ENCODE results near the gene FOXK2.
A peak's percentile ranks its signal among the peaks of the same experiment; 100 is the strongest.

The FOXK2 gene

GRCh38 chr17:82518826-82519810, at the start of gene FOXK2:
Gene FOXK2, plus strand, starts transcription at chr17:82519732. Its CDS starts 157 bp downstream, at chr17:82519889.
- DNase-seq = peak; percentile 94

GRCh38 chr17:82470065-82470464, 49.5 kb upstream of the FOXK2 start:
- DNase-seq = no peak

- DNase-seq = no peak
Observed at GRCh38 chr17:82474223-82475010, 45.1 kb upstream of the FOXK2 start.

GRCh38 chr17:82475458-82475857, 44.1 kb upstream of the FOXK2 start:
- peak; percentile 40 to 44 for DNase-seq

GRCh38 chr17:82477934-82478333, 41.6 kb upstream of the FOXK2 start:
- no peak for DNase-seq

- no peak for DNase-seq
Observed at GRCh38 chr17:82479602-82480001, 39.9 kb upstream of the FOXK2 start.

- no peak for DNase-seq
Observed at GRCh38 chr17:82480318-82480717, 39.2 kb upstream of the FOXK2 start.

- no peak for DNase-seq
Observed at GRCh38 chr17:82483204-82483660, 36.3 kb upstream of the FOXK2 start.

GRCh38 chr17:82483836-82484235, 35.7 kb upstream of the FOXK2 start:
- no peak for DNase-seq

GRCh38 chr17:82486231-82487094, 33.1 kb upstream of the FOXK2 start:
- no peak for DNase-seq

- DNase-seq = no peak
Observed at GRCh38 chr17:82487910-82488309, 31.6 kb upstream of the FOXK2 start.

- DNase-seq = no peak
Observed at GRCh38 chr17:82489117-82489516, 30.4 kb upstream of the FOXK2 start.

GRCh38 chr17:82489851-82490511, 29.6 kb upstream of the FOXK2 start:
- DNase-seq = no peak

- no peak for DNase-seq
Observed at GRCh38 chr17:82490512-82491195, 28.9 kb upstream of the FOXK2 start.

- DNase-seq = no peak
Observed at GRCh38 chr17:82491196-82491530, 28.4 kb upstream of the FOXK2 start.

- DNase-seq = no peak
Observed at GRCh38 chr17:82491533-82491932, 28.0 kb upstream of the FOXK2 start.

GRCh38 chr17:82492643-82493225, 26.8 kb upstream of the FOXK2 start:
- DNase-seq = no peak

- no peak for DNase-seq
Observed at GRCh38 chr17:82493226-82493781, 26.2 kb upstream of the FOXK2 start.

- peak; percentile 98 for DNase-seq
Observed at GRCh38 chr17:82494236-82495055, 25.1 kb upstream of the FOXK2 start.
